ENCODE data around the gene TCERG1L.

Gene TCERG1L

GRCh38 chr10:131204406-131205152, 106.9 kb downstream of the TCERG1L start:
- DNase-seq: no peak

GRCh38 chr10:131203456-131204357, 107.8 kb downstream of the TCERG1L start:
- DNase-seq: no peak

DNA sequence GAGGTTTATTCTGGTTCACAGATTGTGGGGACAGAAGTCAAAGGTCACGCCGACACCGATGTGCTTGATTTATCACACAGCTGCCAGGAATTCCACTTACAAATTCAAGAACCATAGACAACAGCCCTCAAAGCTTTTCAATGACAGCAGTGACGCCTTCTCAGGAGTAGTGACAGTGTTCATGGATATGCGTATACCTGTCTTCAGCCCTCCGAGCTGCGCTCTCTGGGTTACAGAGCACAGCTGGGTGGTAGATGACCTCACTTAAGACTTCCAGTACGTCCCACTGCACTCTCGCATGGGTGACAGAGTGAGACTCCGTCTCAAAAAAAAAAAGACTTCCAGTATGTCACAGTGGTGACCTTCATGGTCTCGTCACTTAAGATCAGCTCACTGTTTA, 108.5 kb downstream of the TCERG1L start:
- no peak for DNase-seq

- no peak for DNase-seq
Measured at GRCh38 chr10:131201741-131202515, 109.6 kb downstream of the TCERG1L start.

DNA sequence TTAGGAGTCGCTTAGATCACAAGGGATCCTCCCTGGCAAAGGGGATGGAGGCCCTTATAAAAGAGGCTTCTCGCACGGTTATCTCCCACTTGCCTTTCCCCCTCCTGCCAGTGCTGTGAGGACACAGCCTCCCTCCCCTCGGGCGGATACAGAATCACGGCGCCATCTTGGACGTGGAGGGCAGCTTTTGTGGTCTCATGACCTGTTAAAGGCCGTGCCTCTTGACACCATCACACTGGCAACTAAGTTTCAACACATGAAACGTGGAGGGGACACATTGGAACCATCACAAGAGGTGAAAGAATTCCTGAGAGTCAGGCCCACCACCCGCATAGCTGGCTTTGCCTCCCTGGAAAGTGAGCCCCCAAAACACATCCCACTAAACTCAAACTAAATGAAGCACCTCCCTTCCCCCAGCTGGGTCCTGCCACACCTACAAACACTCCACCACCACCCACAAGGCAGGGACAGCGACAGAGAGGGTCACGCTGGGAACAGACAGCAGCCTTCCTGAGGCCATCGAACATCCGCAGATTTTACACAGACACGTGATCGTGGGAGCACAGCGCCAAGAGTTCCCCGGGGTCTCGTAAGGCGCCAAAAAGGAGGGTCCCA, 110.6 kb downstream of the TCERG1L start:
- DNase-seq: no peak

DNA sequence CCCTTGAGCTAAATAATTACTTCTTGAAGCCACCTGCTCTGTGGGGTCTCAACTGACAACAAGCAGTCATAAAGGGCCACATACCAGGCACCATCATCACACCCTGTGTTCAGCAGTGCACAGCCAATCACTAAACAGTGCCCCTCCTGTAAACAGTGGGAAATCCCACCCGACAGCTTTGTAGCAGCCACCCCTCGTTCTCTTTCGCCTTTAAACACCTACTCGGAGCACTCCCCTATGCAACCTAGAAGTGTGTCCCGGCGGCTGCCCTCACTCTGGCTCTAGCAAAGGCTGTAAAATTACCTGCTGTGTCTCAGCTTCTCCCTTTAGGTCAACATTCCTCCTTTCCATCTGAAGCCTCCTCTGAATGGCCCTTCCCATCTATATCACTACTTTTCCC, 111.9 kb downstream of the TCERG1L start:
- no peak for DNase-seq

GRCh38 chr10:131198843-131199242, 112.7 kb downstream of the TCERG1L start:
- DNase-seq: no peak

- DNase-seq: no peak
Measured at GRCh38 chr10:131198401-131198800, 113.1 kb downstream of the TCERG1L start.

GRCh38 chr10:131196176-131196885, 115.2 kb downstream of the TCERG1L start:
- no peak for DNase-seq

GRCh38 chr10:131195558-131196159, 115.9 kb downstream of the TCERG1L start:
- no peak for DNase-seq

DNA sequence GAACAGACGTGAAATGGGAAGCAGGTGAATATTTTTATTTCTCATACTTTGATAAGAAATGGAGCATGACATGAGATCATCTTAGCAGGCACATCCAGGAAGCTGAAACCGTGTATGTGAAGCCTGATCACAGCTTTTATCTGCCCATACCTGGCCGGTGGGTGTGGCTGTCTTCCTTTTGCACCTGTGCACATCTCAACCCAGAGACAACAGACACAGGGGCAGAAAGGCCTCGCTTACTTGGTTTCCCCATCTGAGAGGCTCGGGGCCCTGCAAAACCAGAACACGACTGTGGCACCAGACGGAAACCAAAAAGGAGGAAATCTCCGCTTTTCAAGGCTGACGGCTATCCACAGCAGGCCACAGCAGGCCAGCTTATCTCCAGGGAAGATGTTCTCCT, 116.4 kb downstream of the TCERG1L start:
- no peak for DNase-seq

DNA sequence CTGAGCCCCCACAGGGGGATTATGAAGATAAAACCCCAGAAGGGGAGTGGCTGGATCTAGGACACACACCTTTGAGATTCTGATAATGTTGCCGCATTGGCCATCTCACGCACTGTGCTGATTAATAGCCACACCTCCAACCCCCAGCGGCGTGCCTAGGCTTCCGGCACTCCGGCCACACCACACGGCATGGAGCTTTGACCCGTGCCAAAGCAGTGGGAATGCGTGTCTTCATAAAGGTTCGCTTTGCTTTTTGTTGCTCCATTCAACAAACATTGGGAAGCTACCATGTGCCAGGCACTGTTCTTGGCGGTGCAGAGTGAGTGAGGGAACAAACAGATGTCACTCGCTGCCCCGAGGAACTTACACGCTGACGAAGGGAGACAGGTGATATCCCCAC, 117.6 kb downstream of the TCERG1L start:
- DNase-seq: no peak

DNA sequence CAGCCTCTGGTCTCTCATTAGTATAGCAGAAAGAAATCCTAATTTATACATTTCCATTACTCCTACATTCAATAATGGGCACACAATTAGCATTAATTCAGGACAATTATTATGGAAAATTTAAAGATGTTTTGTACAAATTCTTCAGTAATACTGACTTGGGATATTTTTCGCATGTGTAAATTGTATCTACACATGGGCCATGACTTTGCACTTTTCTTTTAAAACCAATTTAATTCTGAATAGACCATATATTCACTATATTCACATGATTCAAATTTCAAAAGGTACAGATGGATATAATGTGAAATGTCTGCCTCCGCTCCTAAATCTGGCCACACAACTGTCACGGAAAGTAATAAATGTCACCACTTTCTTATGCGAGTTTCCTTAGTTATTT, 123.0 kb downstream of the TCERG1L start:
- DNase-seq: no peak

DNA sequence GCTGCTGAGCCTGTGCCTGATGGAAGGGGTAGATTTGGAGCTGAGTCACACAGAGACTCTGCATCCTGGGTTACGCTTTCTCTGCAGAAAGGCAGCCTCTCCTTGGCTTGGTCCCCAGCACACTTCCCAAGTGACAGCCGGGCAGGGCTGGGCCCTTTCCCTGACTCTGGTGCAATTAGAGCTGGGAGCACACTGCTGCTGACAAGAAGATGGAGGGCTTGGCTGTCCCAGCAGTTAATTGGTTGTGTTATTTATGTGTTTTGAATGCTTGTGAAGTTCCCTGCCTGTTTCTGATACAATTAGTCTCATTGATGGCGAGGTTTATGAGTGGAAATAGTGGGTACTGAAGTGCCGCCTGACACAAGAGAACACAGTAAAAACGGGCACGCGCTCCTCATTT, 123.6 kb downstream of the TCERG1L start:
- no peak for DNase-seq

DNA sequence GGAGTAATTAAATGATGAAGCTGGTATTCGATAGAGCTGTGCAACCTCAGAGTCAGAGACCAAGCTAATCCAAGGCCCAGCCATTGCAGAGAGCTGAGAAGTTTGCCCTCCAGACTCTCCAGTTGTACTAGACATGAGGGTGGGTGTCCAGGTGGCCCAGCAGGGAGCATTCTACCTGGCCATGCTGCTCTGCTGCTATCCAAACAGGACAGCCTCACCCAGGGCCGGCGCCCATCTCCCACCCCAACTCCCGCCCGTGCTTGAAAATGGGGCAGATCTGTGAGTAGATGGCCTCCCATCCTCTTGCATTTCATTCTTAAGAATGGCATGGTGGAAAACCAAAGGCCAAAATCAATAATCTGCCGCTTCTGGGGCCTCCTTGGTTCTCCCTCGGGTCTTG, 124.2 kb downstream of the TCERG1L start:
- DNase-seq: no peak

GRCh38 chr10:131186547-131187253, 124.8 kb downstream of the TCERG1L start:
- no peak for DNase-seq

DNA sequence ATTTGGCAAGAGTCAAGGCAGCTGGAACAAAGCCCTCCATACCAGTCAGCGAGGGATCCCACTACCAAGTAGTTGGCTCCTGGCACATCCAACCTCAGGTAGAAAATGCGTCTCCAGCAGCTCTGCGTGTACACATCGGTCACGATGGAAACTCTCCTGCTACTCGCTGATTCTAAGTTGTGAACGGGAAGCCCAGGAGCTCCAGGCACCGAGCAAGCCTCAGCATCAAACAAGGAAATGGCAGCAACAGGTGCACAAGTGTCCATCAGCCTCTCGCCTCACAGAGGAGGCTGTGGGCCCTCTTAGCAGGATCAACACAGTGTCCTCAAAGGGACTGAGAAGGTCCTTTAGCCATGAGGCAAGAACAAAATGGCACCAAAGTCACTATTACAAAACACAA, 127.0 kb downstream of the TCERG1L start:
- no peak for DNase-seq

- DNase-seq: no peak
Measured at GRCh38 chr10:131183546-131184045, 127.9 kb downstream of the TCERG1L start.

DNA sequence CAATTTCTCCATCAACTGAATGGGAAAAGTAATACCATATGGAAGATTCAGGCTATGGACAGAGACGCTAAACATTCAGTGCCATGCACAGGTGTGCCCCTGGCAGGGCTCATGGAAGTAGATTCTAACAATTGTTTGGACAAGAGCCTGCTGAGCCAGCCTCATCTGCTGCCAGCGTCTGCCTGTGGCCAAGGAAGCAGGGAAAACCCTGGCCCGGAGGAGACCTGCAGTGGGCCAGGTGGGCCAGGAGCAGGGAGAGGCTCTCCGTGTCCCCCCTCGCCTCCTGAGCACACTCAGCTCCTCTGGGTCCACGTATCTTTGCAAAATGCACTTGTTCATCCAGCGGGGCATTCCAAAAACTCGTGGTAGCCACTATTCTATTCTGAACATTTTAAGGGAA, 130.1 kb downstream of the TCERG1L start:
- DNase-seq: no peak

GRCh38 chr10:131180740-131181415, 130.6 kb downstream of the TCERG1L start:
- DNase-seq: no peak

All from CD4-positive, alpha-beta T cell treated with Interleukin-4 for 4 hours (primary cell).